Small intestine (tissue), 7 donors: ENCODE results near the gene NOVA2. TPM values are rescaled to one million over a fixed set of nuclear protein-coding genes. Genes with fewer than 3 reads are reported as not detected.

ENCODE experiments used
- DNase-seq, 2 donors: peaks; one replicate each; pipeline versions ENCODE4 v3.0.0 to v3.0.0-alpha.2; 2013
- FAIRE-seq: peaks from 2 replicates; lab custom pipeline; 2012; peaks lifted over from hg19 to GRCh38; lab: Jason Lieb, UNC
- H3K27ac ChIP-seq, 3 donors: one replicate each; pipeline ENCODE4 v1.5.1; 2013; ENCODE audit warnings: low read length in 2 of 3, mild to moderate bottlenecking in 2 of 3, control low read depth in 1 of 3, inconsistent platforms in 1 of 3, low read depth in 1 of 3, moderate library complexity in 1 of 3
- H3K27me3 ChIP-seq, 3 donors: one replicate each; pipeline ENCODE4 v1.6.1; 2013; ENCODE audit warnings: low read length in 3 of 3, inconsistent platforms in 1 of 3; ENCODE audit not compliant: control insufficient read depth in 3 of 3, insufficient read depth in 3 of 3
- H3K36me3 ChIP-seq, 3 donors: one replicate each; pipeline ENCODE4 v1.6.1; 2013; ENCODE audit warnings: low read length in 3 of 3, inconsistent platforms in 1 of 3, low read depth in 1 of 3, mild to moderate bottlenecking in 1 of 3, moderate library complexity in 1 of 3; ENCODE audit not compliant: control insufficient read depth in 3 of 3, insufficient read depth in 2 of 3
- H3K4me1 ChIP-seq, 3 donors: one replicate each; pipeline ENCODE4 v1.6.1; 2013; ENCODE audit warnings: low read length in 2 of 3, inconsistent platforms in 1 of 3, low read depth in 1 of 3, mild to moderate bottlenecking in 1 of 3, moderate library complexity in 1 of 3; ENCODE audit not compliant: control insufficient read depth in 3 of 3, insufficient read depth in 2 of 3
- H3K4me3 ChIP-seq, 3 donors: one replicate each; pipeline ENCODE4 v1.5.1; 2013; ENCODE audit warnings: low read length in 3 of 3, control low read depth in 1 of 3, inconsistent platforms in 1 of 3, low read depth in 1 of 3, mild to moderate bottlenecking in 1 of 3, moderate library complexity in 1 of 3
- H3K9me3 ChIP-seq, 2 donors: one replicate each; pipeline ENCODE4 v1.6.1; 2013; ENCODE audit warnings: low read depth in 1 of 2, low read length in 1 of 2; ENCODE audit not compliant: control insufficient read depth in 2 of 2, insufficient read depth in 1 of 2
- WGBS, 3 donors: extraction: QIAGEN DNeasy Blood & Tissue Kit; methylation state at CpG; one replicate each; pipeline ENCODE4 v1.1.7; 2013; 5-methylcytosine and 5-hydroxymethylcytosine counted together
- polyA plus RNA-seq, 4 donors: library from polyadenylated mRNA; stranded (reverse) in 3 of 4; unstranded in 1 of 4; fragments of 200-250 nt in 3 of 4; fragments of 120-200 nt in 1 of 4; gene quantifications; one replicate each; pipeline versions ENCODE4 v1.2.1 to v1.2.3, GENCODE V29; 2013
- donor health status: healthy with polysubstance abuse.
- donor health status: control.
- donor health status: control.
- donor health status: Bipolar disorder and iron deficiency.
- donor health status: healthy.

Gene NOVA2
- polyA plus RNA-seq, 4 donors, result under 0.01 to 2.0 (median 0.56) TPM

DNA sequence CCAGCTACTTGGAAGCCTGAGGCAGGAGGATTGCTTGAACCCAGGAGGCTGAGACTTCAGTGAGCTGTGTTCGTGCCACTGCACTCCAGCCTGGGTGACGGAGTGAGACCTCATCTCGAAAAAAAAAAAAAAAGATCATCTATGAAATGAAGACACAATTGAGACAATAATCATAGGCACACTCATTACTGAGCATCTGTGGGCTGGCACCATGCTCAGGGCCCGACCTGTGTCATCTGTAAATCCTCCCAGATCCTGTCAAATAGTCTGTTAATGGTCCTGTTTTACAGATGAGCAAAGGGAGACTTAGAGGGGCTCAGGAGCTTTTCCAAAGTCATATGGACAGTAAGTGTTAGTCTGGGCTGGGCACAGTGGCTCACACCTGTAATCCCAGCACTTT lies 54.9 kb downstream of the NOVA2 start:
- 50 to 70% (median 65%) methylated on average over 4 of the region's 4 CpGs for WGBS, 3 donors
- no peak overlapping the region for H3K4me3 ChIP-seq
- DNase-seq (no peak), FAIRE-seq (no peak)
- H3K27me3 ChIP-seq, result peaks cover 0 to 25% (median 8%) of the 10 kb centered on the region in 3 donors
- H3K9me3 ChIP-seq, result no peaks in the 10 kb centered on the region
- H3K36me3 ChIP-seq, result no peaks in the 10 kb centered on the region
- H3K27ac ChIP-seq, result no peak overlapping the region
- no peaks in the 10 kb centered on the region for H3K4me1 ChIP-seq

DNA sequence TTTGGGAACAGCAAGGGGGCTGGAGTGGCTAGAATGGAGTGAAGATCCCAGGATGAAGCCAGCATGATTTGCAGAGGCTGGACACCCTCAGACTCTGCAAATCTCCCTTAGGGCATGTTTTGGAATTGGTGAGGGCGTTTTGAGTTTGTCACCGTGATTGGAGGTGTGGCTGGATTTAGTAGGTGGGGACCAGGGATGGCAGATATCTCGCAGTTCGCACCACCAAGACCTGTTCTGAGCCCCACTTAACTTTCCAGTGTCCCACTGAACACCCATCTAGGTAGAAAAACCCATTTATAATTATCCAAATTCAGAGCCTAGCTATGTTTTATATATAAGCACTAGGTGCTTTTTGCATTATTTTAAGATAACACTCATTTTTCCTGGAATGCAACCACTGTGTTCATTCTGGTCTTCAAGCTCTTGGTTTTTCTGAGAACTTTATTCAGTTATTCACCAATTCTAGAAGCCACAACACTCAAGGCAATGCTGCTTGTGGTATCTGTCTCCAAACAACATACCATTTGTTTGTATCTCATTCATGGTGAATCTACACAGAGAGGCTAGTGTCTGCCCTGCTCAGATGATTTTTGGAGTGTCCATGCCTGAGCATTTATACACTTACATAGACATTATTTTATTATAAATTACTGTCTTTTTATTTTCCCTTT lies 56.1 kb downstream of the NOVA2 start:
- whole genome bisulfite sequencing, 3 donors, result 42 to 49% (median 42%) methylated on average over 4 of the region's 4 CpGs
- no peak for FAIRE-seq

DNA sequence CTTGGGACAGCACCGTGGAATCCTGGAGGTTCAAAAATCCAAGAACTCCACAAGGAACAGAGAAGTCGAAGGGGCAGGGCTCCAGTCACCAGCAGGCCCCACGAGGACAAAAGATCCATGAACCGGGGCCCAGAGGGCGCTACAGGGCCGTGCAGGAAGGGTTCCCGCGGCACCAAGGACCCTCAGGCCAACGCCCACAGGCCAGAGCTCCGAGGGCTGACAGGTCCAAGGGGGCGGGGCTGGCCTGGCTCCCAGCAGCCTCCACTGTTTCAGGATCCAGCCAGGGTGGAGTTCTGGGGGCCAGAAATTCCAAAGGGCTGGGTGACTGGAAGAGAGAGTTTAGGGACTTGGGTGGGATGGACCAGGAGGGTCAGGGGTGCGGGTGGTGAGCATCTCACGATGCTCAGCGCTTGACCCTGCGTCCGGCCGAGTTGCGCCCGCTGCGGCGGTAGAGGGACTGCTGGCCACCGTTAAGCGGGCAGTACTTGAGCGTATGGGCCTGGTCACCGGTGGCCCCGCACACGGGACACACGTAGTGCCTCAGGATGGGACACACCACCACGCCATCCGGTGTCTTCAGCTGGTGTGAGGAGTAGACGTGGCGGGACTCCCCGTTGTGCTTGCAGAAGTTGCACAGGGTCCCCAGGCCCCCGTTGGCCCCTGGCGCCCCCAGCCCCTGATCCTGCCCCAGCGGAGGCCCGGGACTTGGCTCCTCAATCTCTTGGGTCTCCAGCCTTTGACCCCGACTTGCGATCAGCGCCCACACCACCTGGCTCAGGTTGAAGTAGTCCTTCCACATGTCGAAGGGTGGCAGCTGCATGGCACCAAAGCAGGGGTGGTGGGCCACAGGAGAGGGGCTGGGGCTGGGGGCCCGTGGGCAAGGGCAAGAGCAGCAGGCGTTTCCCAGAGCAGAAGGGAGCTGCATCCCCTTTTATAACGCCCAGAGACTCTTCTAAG lies 59.5 kb downstream of the NOVA2 start, which contains the start of gene NANOS2:
Gene NANOS2, minus strand, starts transcription at position 905 of the 957 bp plus-strand sequence. Its CDS starts 85 bp downstream, at position 820.
- no peak for FAIRE-seq
- DNase-seq, result no peak
- Histone ChIP-seq H3K36me3 (no peaks in the 10 kb centered on the region), H3K4me3 (no peak within 1 kb of the TSS), H3K4me1 (peaks cover 0 to 8% (median 0%) of the 10 kb centered on the region in 3 donors), H3K27me3 (peaks cover 0 to 6% (median 5%) of the 10 kb centered on the region in 3 donors), H3K27ac (no peak within 1 kb of the TSS), H3K9me3 (no peaks in the 10 kb centered on the region)
- WGBS, 3 donors, result 58 to 64% (median 64%) methylated on average over 44 of the region's 44 CpGs

More for the DNA sequence above, 56.1 kb downstream of the NOVA2 start:
- Histone ChIP-seq H3K4me1 (no peaks in the 10 kb centered on the region), H3K27ac (no peak overlapping the region), H3K4me3 (no peak overlapping the region), H3K27me3 (peaks cover 0 to 25% (median 8%) of the 10 kb centered on the region in 3 donors), H3K36me3 (no peaks in the 10 kb centered on the region), H3K9me3 (no peaks in the 10 kb centered on the region)
- DNase-seq, result no peak

DNA sequence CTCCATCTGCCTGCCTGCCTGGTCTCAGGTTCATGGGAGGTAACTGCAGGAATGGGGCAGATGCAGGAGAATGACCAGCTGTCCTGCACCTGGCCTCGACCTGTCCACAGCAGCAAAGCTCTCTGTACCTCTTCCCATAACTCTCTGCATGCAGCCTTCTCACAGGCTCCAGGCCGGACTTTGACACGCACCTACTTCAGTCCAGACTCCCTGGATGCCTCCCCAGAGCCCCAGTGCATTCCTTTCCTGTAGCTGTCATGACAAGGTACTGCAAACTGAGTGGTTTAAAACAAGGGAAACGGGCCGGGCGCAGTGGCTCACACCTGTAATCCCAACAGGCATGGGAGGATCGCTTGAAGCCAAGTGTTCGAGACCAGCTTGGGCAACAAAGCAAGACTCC lies 62.4 kb downstream of the NOVA2 start:
- H3K4me1 ChIP-seq, result peaks cover 0 to 8% (median 0%) of the 10 kb centered on the region in 3 donors
- DNase-seq (peak; percentile 31 to 70), FAIRE-seq (no peak)
- H3K4me3 ChIP-seq, result no peak overlapping the region
- no peaks in the 10 kb centered on the region for H3K9me3 ChIP-seq
- no peak overlapping the region for H3K27ac ChIP-seq
- 23 to 58% (median 47%) methylated on average over 8 of the region's 8 CpGs for WGBS, 3 donors
- H3K27me3 ChIP-seq, result peaks cover 0 to 6% (median 2%) of the 10 kb centered on the region in 3 donors
- no peaks in the 10 kb centered on the region for H3K36me3 ChIP-seq

DNA sequence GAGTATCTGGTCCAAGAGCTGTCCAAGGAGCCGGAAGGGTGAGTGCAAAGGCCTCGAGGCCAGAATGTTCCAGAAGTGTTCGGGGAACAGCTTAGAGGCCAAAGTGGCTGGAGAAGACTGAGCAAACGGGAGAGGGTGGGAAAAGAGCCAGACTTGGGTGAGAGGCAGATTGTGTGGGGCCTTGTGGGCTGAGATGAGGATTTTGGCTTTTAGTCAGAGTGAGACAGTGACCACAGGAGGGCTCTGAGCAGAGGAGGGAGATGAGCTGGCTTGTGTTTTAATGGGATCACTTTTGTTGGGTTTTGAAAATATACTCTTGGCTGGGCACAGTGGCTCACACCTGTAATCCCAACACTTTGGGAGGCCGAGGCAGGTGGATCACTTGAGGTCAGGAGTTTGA lies 64.7 kb downstream of the NOVA2 start:
- no peaks in the 10 kb centered on the region for H3K9me3 ChIP-seq
- WGBS, 3 donors, result 75 to 77% (median 75%) methylated on average over 5 of the region's 5 CpGs
- H3K4me1 ChIP-seq, result peaks cover 0 to 8% (median 0%) of the 10 kb centered on the region in 3 donors
- H3K27me3 ChIP-seq, result peaks cover 0 to 2% (median 0%) of the 10 kb centered on the region in 3 donors
- no peak overlapping the region for H3K27ac ChIP-seq
- DNase-seq (no peak), FAIRE-seq (no peak)
- H3K36me3 ChIP-seq, result no peaks in the 10 kb centered on the region
- H3K4me3 ChIP-seq, result no peak overlapping the region

DNA sequence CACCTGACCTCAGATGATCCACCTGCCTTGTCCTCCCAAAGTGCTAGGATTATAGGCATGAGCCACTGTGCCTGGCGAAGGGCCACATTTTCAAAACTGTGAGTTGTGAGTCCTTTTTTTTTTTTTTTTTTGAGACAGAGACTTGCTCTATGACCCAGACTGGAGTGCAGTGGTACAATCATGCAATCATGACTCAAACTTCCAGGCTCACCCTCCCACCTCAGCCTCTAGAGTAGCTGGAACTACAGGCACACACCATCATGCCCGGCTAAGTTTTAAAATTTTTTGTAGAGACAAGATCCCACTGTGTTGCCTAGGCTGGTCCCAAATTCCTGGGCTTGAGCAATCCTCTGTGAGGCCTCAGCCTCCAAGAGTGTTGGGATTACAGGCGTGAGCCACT lies 67.4 kb downstream of the NOVA2 start:
- Histone ChIP-seq H3K27me3 (no peaks in the 10 kb centered on the region), H3K27ac (no peak overlapping the region), H3K9me3 (no peaks in the 10 kb centered on the region), H3K4me1 (peaks cover 0 to 5% (median 0%) of the 10 kb centered on the region in 3 donors), H3K36me3 (no peaks in the 10 kb centered on the region), H3K4me3 (no peak overlapping the region)
- FAIRE-seq (no peak), DNase-seq (no peak)
- WGBS, 3 donors, result 80 to 87% (median 85%) methylated on average over 3 of the region's 3 CpGs

DNA sequence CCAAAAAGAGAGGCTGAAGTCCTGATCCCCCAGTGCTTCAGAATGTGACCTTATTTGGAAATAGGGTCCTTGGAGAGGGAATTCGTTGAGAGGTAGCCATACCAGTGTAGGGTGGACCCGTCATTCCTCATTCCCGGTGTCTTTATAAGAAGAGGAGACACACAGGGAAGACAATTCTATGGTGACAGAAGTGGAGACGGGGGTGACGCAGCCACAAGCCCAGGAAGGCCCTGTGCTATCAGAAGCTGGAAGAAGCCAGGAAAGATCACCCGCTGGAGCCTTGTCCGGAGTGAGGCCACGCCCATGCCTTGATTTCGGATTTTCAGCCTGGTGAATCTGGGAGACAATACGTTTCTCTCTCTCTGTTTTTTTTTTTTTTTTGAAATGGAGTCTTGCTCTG lies 68.7 kb downstream of the NOVA2 start:
- Histone ChIP-seq H3K4me3 (no peak overlapping the region), H3K27ac (no peak overlapping the region), H3K36me3 (peaks cover 0 to 5% (median 0%) of the 10 kb centered on the region in 3 donors), H3K4me1 (peaks cover 0 to 4% (median 0%) of the 10 kb centered on the region in 3 donors), H3K9me3 (no peaks in the 10 kb centered on the region), H3K27me3 (no peaks in the 10 kb centered on the region)
- DNase-seq (no peak), FAIRE-seq (no peak)
- 79 to 84% (median 81%) methylated on average over 10 of the region's 10 CpGs for WGBS, 3 donors
